HG03575 (cell line): ENCODE data around the gene CXCR2.
"Not testable (repeated sequence)": the region's sequence is repeated elsewhere in the genome, so short reads cannot be mapped to it uniquely, and the experiment has no call there.

Source experiments
- ATAC-seq: cut with Tn5 transposase; IDR thresholded peaks from one replicate; pipeline ENCODE4 v1.9.1; 2021; ENCODE audit not compliant: unreplicated experiment, insufficient number of reproducible peaks, low FRiP score; ENCODE audit errors: extremely low read depth

The CXCR2 gene

GRCh38 chr2:218125626-218126080 lies at the start of gene CXCR2:
Gene CXCR2, plus strand, starts transcription at chr2:218126028. Its CDS starts 8,774 bp downstream, at chr2:218134802.
- ATAC-seq: no peak

DNA sequence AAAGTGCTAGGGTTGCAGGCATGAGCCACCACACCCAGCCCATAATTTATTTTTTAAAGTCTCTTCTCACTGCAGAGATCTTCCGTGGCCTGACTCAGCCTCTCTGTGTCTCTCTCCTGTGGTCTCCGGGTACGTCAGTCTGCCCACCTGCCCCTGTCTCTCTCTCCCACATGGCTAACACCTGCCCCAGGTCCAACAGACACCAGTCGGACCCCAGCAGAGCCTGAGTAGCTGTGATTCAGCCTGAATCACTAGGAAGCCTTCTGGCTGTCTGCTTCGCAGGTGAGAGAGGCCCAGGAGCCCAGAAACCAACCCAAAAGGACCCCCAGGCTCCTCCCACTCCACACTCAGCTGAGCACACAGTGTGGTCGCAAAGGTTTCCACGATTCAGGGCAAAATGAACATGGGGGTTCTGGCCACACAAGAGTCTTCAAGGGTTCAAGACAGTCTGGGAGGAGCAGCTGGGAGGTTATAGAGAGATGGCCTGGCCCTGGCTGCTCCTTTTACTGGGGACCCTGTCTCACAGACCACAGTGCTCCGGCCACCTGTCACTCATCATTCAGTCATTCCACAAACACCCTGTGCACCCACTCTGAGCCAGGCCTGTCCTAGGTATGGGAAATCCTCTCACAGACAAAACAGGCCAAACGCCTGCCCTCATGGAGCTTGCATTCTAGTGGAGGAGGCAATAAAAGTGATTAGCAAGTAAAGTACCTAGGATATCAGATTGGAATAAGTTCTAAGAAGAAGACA lies 48.2 kb upstream of the CXCR2 start:
- no peak for ATAC-seq

DNA sequence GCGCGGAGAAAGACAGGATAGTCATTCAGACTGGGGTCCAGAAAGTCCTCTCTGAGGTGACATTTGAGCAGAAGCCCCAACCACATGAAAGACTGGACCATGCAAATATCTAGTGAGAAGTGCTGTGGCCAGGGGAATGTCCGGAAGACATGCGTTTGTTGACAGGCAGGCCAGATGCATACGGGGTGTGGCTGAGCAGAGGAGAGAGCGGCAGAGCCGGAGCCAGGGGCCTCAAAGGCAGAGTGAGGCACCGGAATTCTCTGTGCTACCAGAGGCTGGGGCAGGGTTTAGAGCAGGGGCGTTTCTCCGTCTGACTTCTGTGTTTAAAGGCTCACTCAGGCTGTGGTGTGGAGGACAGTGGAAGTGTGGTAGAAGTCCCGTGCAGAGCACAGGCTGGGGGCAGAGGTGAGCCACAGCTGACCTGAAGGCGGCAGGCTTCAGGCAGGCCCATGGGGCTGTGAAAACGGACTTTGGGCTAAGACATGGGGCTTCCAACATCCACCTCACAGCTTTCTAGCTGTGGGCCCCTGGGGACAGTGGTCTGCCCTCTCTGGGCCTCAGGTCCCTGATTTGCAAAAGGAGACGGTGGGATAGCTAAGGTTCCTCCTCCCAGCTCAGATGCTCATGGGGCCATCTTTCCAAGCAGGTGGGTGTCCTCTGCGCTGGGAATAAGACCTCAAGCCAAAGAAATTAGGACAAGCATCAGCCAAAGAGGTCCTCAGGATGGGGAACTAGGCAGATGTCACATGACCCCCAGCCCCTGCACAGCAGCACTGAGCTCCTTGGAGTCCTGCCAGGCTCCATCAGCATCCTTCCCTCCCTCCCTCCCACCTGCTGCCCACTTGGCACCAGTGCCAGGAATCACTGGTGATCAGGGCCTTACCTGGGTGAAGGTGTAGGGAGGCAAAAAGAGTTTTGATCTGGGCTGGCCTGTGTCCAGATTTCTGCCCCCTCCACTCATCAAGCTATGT lies 45.6 kb upstream of the CXCR2 start:
- ATAC-seq: no peak

- peak; percentile 64 for ATAC-seq
These were observed 44.8 kb upstream of the CXCR2 start for GRCh38 chr2:218081063-218081462.

DNA sequence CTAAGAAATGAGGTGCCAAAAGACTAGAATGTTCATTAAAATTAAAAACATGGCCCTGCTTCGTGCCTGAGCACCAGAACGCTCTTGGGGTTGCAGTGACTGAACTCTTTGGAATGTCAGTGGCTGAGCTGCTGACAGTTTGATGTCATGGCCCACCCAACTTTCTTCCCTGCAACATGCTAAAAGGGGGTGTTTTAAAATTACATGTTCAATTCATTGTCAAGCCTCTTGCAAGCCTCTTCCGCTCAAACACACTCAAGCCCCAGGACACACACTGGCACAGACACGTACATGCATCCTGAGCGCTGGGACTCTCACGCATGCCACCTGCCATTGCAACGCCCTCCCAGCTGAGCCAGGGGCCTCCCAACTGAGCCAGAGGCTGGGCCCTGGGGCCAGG lies 44.1 kb upstream of the CXCR2 start:
- ATAC-seq: no peak

DNA sequence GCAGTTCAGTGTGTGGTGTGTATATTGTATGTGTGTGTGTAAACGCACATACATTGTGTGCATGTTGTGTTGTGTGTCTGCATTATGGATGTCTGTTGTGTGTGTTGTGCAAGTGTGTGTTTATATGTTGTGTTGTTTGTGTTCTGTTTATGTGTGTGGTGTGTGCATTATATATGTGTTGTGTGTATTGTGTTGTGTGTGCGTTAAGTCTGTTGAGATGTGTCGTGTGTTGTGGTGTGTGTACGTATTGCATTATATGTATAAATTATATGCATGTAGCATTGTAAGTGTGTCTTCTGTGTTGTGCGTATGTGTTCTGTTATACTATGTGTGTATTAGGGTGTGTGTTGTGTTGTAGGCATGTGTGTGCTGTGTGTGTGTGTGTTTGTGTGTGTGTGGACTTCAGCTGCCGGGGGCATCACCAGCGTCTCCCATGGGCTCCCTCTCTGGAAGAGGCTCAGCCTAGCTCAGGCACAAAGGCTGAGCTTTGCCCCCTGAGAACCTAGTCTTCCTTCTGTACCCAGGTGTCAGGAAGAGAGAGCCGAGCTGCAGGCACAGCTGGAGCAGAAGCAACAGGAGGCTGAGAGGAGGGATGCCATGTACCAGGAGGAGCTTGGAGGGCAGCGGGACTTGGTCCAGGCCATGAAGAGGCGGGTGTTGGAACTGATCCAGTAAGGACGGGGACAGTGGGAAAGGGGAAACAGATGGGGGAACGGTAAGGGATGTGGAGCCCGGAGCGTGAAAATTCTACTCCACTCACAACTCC lies 43.1 kb upstream of the CXCR2 start:
- ATAC-seq: no peak

DNA sequence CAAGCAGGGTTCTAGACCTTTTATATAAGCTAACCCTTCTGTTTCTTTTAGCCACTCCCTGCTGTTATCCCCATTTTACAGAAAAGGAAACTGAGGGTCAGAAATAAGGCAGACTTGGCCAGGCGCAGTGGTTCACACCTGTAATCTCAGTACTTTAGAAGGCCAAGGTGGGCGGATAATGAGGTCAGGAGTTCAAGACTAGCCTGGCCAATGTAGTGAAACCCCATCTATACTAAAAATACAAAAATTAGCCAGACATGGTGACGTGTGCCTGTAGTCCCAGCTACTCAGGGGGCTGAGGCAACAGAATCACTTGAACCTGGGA lies 42.5 kb upstream of the CXCR2 start:
- no peak for ATAC-seq

GRCh38 chr2:218086478-218086877 lies 39.4 kb upstream of the CXCR2 start:
- no peak for ATAC-seq

- no peak for ATAC-seq
These were observed 36.6 kb upstream of the CXCR2 start for GRCh38 chr2:218089259-218089658.

DNA sequence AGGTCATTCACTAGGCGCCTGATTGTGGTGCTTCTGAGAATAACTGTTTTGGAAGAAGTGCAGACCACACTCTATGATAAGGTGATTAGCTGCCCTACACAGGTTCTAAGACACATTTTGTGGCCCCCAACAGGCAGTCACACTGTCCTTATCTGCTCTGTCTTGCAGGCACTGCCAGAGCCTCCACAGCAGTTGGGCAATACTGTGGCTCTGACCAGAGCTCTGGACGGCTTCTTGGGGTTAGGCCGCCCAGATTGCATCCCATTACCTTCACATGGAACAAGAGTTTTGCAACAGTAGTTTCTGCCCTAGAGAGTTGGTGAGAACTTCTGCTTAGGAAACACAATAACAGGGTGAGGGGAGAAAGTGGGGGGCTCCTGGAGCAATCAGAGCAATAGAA lies 34.1 kb upstream of the CXCR2 start:
- no peak for ATAC-seq

DNA sequence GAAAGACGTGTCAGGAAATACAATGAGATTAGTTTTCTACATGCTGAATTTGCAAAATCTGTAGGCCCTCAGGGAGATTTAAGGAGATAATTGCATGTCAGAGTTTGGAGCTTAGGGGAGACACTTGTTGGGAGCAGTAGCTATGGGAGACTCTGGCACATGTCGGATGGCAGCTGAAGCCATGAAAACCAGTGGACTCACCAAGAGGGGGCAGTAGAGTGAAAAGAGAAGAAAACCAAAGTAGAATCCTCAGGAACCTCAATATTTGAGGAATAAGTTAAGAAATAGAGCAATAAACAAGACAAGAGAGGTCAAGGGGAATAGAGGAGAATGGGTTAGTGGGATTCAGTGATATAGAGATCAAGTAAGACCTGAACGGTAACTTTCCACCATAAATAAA lies 31.9 kb upstream of the CXCR2 start:
- ATAC-seq: no peak

GRCh38 chr2:218095853-218096252 lies 30.0 kb upstream of the CXCR2 start:
- no peak for ATAC-seq

DNA sequence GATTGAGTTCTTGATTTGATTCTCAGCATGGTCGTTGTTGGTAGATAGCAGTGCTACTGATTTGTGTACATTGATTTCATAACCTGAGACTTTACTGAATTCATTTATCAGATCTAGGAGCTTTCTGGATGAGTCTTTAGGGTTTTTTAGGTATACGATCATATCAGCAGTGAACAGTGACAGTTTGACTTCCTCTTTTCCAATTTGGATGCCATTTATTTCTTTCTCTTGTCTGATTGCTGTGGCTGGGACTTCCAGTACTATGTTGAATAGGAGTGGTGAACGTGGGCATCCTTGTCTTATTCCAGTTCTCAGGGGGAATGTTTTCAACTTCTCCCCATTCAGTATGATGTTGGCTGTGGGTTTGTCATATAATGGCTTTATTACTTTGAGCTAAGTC lies 27.9 kb upstream of the CXCR2 start:
- no peak for ATAC-seq

DNA sequence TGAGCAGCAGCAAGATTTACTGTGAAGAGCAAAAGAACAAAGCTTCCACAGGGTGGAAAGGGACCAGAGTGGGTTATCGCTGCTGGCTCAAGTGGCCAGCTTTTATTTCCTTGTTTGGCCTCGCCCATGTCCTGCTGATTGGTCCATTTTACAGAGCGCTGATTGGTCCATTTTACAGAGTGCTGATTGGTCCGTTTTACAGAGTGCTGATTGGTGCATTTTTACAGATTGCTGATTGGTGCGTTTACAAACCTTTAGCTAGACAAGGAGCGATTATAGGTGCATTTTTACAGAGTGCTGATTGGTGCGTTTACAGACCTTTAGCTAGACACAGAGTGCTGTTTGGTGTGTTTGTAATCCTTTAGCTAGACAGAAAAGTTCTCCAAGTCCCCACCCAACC lies 17.0 kb upstream of the CXCR2 start:
- ATAC-seq: not testable (repeated sequence)

DNA sequence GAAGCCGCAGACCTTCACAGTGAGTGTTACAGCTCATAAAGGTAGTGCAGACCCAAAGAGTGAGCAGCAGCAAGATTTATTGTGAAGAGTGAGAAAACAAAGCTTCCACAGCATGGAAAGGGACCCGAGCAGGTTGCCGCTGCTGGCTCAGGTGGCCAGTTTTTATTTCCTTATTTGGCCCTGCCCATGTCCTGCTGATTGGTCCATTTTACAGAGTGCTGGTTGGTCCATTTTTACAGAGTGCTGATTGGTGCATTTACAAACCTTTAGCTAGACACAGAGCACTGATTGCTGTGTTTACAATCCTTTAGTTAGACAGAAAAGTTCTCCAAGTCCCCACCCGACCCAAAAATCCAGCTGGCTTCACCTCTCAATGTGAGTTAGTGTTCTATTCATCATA lies 4.0 kb upstream of the CXCR2 start:
- ATAC-seq: not testable (repeated sequence)

- ATAC-seq: not testable (repeated sequence)
These were observed 3.5 kb upstream of the CXCR2 start for GRCh38 chr2:218122286-218122685.

DNA sequence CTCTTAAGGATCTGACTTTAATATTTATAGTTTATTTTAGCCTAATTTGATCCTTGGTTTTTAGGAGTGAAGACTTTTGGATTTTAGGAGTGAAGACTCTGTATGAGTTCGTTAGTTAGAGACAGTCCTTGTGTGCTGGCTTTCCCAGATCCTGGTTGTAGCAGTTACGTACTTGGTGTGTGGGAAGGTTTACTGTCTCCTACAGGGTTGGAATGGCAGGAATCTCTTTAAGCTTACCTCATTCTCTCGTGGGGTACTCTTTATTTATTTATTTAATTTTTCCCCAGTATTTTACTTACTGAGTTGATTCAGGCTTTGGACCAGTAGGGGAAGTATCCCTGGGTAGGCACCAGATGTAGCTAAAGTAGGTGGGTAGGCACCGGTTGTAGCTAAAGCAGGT lies 1.8 kb upstream of the CXCR2 start:
- ATAC-seq: no peak

DNA sequence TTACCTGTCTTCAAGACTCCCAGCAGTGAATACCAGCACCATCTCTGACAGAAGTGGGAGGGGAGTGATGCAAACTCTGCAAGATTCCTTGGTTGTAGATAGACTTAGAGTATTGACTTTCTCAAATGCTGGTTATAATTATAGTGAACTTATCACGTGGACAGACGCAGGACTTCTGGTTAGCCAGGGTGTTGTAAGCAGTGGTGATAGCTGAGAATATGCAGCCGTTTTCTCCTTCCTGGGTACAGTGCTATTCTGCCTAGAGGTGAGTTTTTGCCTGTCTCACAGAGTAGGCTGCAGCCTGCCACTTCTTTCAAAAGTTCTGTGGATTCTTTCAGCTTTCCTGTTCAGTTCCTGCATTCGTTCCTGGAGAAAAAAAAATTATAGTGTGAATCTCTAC lies 733 bp upstream of the CXCR2 start:
- ATAC-seq: no peak

- ATAC-seq: no peak
These were observed 2.2 kb downstream of the CXCR2 start for GRCh38 chr2:218127929-218128455.
